Measurements from ENCODE around the gene PCYT1B.

Gene PCYT1B

DNA sequence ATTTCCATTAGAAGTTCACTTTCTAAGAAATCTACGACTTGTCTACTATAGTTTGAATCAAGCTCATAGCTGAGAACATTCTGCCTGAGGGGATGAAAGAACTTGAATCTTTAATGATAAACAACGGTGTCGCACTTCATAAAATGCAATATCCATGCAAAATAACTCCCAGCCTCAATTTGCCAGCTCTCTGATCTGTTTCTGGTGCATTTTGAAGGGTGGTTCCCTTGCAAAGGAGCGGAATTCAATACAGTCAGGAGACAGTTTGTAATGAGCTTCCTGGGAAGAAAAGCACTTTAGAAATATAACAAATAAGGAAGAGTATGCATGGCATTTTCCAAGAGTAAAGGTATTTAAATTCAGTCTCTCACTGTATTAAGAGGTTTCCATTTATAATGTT is 80.0 kb downstream of the PCYT1B start:
- no peaks in the 10 kb centered on the region for H3K27me3 ChIP-seq (ENCODE audit: insufficient read depth, low read length)
- no peak overlapping the region for H3K27ac ChIP-seq (ENCODE audit: low read length)
- H3K9ac ChIP-seq (ENCODE audit: low read depth, low read length): no peak overlapping the region
- no peak overlapping the region for H3K4me3 ChIP-seq (ENCODE audit: low read length)
- H3K4me1 ChIP-seq (ENCODE audit: insufficient read depth, low read length): no peaks in the 10 kb centered on the region
- no peaks in the 10 kb centered on the region for H3K9me3 ChIP-seq (ENCODE audit: insufficient read depth, low read depth, low read length)
- no peaks in the 10 kb centered on the region for H3K36me3 ChIP-seq (ENCODE audit: insufficient read depth, low read depth, low read length)

DNA sequence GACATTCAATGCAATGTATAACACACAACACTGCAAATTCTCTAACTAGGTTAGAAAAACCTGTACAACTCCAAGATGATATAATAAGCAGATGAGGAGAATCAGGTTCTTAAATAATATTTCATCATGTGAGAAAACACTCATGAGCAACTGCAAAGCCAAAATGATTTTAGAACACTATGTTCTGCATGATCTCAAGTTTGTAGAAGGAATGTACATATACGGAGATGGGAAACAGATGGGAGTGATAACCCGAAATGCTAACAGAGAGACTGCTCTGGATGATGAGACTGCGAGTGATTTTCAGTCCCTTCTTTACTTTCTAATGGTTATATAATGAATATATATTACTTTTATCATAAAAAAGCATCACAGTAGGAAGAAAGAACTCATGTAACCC is 80.9 kb downstream of the PCYT1B start:
- Histone ChIP-seq H3K36me3 (ENCODE audit: insufficient read depth, low read depth, low read length) (no peaks in the 10 kb centered on the region), H3K27me3 (ENCODE audit: insufficient read depth, low read length) (no peaks in the 10 kb centered on the region), H3K4me1 (ENCODE audit: insufficient read depth, low read length) (no peaks in the 10 kb centered on the region), H3K9me3 (ENCODE audit: insufficient read depth, low read depth, low read length) (no peaks in the 10 kb centered on the region), H3K9ac (ENCODE audit: low read depth, low read length) (no peak overlapping the region), H3K27ac (ENCODE audit: low read length) (no peak overlapping the region), H3K4me3 (ENCODE audit: low read length) (no peak overlapping the region)

GRCh38 chrX:24563291-24564010 is 83.7 kb downstream of the PCYT1B start:
- Histone ChIP-seq H3K4me3 (ENCODE audit: low read length) (no peak overlapping the region), H3K9ac (ENCODE audit: low read depth, low read length) (no peak overlapping the region), H3K27ac (ENCODE audit: low read length) (no peak overlapping the region), H3K4me1 (ENCODE audit: insufficient read depth, low read length) (no peaks in the 10 kb centered on the region), H3K36me3 (ENCODE audit: insufficient read depth, low read depth, low read length) (no peaks in the 10 kb centered on the region), H3K27me3 (ENCODE audit: insufficient read depth, low read length) (no peaks in the 10 kb centered on the region), H3K9me3 (ENCODE audit: insufficient read depth, low read depth, low read length) (no peaks in the 10 kb centered on the region)

GRCh38 chrX:24561121-24561520 is 86.0 kb downstream of the PCYT1B start:
- H3K27ac ChIP-seq (ENCODE audit: low read length): no peak overlapping the region
- H3K9me3 ChIP-seq (ENCODE audit: insufficient read depth, low read depth, low read length): no peaks in the 10 kb centered on the region
- H3K9ac ChIP-seq (ENCODE audit: low read depth, low read length): no peak overlapping the region
- H3K27me3 ChIP-seq (ENCODE audit: insufficient read depth, low read length): no peaks in the 10 kb centered on the region
- H3K4me3 ChIP-seq (ENCODE audit: low read length): no peak overlapping the region
- H3K36me3 ChIP-seq (ENCODE audit: insufficient read depth, low read depth, low read length): no peaks in the 10 kb centered on the region
- H3K4me1 ChIP-seq (ENCODE audit: insufficient read depth, low read length): no peaks in the 10 kb centered on the region

- Histone ChIP-seq H3K9ac (ENCODE audit: low read depth, low read length) (no peak overlapping the region), H3K27ac (ENCODE audit: low read length) (no peak overlapping the region), H3K36me3 (ENCODE audit: insufficient read depth, low read depth, low read length) (no peaks in the 10 kb centered on the region), H3K27me3 (ENCODE audit: insufficient read depth, low read length) (no peaks in the 10 kb centered on the region), H3K4me3 (ENCODE audit: low read length) (no peak overlapping the region), H3K9me3 (ENCODE audit: insufficient read depth, low read depth, low read length) (no peaks in the 10 kb centered on the region), H3K4me1 (ENCODE audit: insufficient read depth, low read length) (no peaks in the 10 kb centered on the region; the same call in 1 of the 2 replicates)
These were observed 94.1 kb downstream of the PCYT1B start for GRCh38 chrX:24553011-24553410.

DNA sequence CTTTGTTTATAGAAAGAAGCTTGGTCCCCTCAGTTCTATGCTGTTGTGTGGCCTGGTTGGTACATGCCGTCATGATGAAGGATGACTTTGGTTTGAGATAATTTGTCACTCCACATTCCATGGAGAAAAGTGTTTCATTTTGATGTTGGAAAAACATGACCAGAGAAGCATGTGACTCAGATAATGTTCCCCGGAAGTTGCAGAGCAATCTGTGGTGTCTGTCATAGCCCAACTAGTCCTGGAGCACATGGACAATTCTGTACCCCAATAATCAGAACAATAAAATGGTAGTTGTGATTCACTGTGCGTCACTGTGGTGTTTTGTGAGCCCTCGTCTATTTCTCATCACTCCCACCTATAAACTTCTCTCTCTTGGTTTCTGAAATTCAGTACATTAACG is 97.0 kb downstream of the PCYT1B start:
- no peak overlapping the region for H3K27ac ChIP-seq (ENCODE audit: low read length)
- H3K9me3 ChIP-seq (ENCODE audit: insufficient read depth, low read depth, low read length): no peaks in the 10 kb centered on the region
- H3K4me1 ChIP-seq (ENCODE audit: insufficient read depth, low read length): no peaks in the 10 kb centered on the region; the same call in 1 of the 2 replicates
- H3K27me3 ChIP-seq (ENCODE audit: insufficient read depth, low read length): no peaks in the 10 kb centered on the region
- no peaks in the 10 kb centered on the region for H3K36me3 ChIP-seq (ENCODE audit: insufficient read depth, low read depth, low read length)
- H3K4me3 ChIP-seq (ENCODE audit: low read length): no peak overlapping the region
- no peak overlapping the region for H3K9ac ChIP-seq (ENCODE audit: low read depth, low read length)

- no peaks in the 10 kb centered on the region for H3K27me3 ChIP-seq (ENCODE audit: insufficient read depth, low read length)
- no peak overlapping the region for H3K27ac ChIP-seq (ENCODE audit: low read length)
- no peaks in the 10 kb centered on the region; the same call in 1 of the 2 replicates for H3K4me1 ChIP-seq (ENCODE audit: insufficient read depth, low read length)
- no peak overlapping the region for H3K4me3 ChIP-seq (ENCODE audit: low read length)
- H3K36me3 ChIP-seq (ENCODE audit: insufficient read depth, low read depth, low read length): no peaks in the 10 kb centered on the region
- H3K9me3 ChIP-seq (ENCODE audit: insufficient read depth, low read depth, low read length): no peaks in the 10 kb centered on the region
- no peak overlapping the region for H3K9ac ChIP-seq (ENCODE audit: low read depth, low read length)
These were observed 99.2 kb downstream of the PCYT1B start for GRCh38 chrX:24547961-24548360.

GRCh38 chrX:24542756-24543155 is 104.4 kb downstream of the PCYT1B start:
- Histone ChIP-seq H3K9ac (ENCODE audit: low read depth, low read length) (no peak overlapping the region), H3K27ac (ENCODE audit: low read length) (no peak overlapping the region), H3K36me3 (ENCODE audit: insufficient read depth, low read depth, low read length) (no peaks in the 10 kb centered on the region), H3K9me3 (ENCODE audit: insufficient read depth, low read depth, low read length) (no peaks in the 10 kb centered on the region), H3K4me3 (ENCODE audit: low read length) (no peak overlapping the region), H3K4me1 (ENCODE audit: insufficient read depth, low read length) (no peaks in the 10 kb centered on the region; the same call in 1 of the 2 replicates), H3K27me3 (ENCODE audit: insufficient read depth, low read length) (no peaks in the 10 kb centered on the region)

- no peaks in the 10 kb centered on the region for H3K4me1 ChIP-seq (ENCODE audit: insufficient read depth, low read length)
- H3K27me3 ChIP-seq (ENCODE audit: insufficient read depth, low read length): no peaks in the 10 kb centered on the region
- peaks cover 22% of the 10 kb centered on the region; the same call in 1 of the 2 replicates for H3K36me3 ChIP-seq (ENCODE audit: insufficient read depth, low read depth, low read length)
- no peak overlapping the region for H3K9ac ChIP-seq (ENCODE audit: low read depth, low read length)
- H3K4me3 ChIP-seq (ENCODE audit: low read length): no peak overlapping the region
- H3K27ac ChIP-seq (ENCODE audit: low read length): no peak overlapping the region
- H3K9me3 ChIP-seq (ENCODE audit: insufficient read depth, low read depth, low read length): no peaks in the 10 kb centered on the region
These were observed 110.6 kb downstream of the PCYT1B start for GRCh38 chrX:24536551-24536950.

- Histone ChIP-seq H3K9ac (ENCODE audit: low read depth, low read length) (no peak overlapping the region), H3K36me3 (ENCODE audit: insufficient read depth, low read depth, low read length) (peaks cover 12% of the 10 kb centered on the region; the same call in 1 of the 2 replicates)
These were observed 118.5 kb downstream of the PCYT1B start for GRCh38 chrX:24528605-24529004.

GRCh38 chrX:24526616-24527015 is 120.5 kb downstream of the PCYT1B start:
- H3K9ac ChIP-seq (ENCODE audit: low read depth, low read length): no peak overlapping the region; the same call in 1 of the 2 replicates
- peaks cover 35% of the 10 kb centered on the region for H3K4me1 ChIP-seq (ENCODE audit: insufficient read depth, low read length)
- H3K27ac ChIP-seq (ENCODE audit: low read length): no peak overlapping the region

More at GRCh38 chrX:24528605-24529004, 118.5 kb downstream of the PCYT1B start:
- Histone ChIP-seq H3K4me3 (ENCODE audit: low read length) (no peak overlapping the region), H3K9me3 (ENCODE audit: insufficient read depth, low read depth, low read length) (no peaks in the 10 kb centered on the region), H3K4me1 (ENCODE audit: insufficient read depth, low read length) (peaks cover 35% of the 10 kb centered on the region), H3K27ac (ENCODE audit: low read length) (no peak overlapping the region), H3K27me3 (ENCODE audit: insufficient read depth, low read length) (no peaks in the 10 kb centered on the region)

DNA sequence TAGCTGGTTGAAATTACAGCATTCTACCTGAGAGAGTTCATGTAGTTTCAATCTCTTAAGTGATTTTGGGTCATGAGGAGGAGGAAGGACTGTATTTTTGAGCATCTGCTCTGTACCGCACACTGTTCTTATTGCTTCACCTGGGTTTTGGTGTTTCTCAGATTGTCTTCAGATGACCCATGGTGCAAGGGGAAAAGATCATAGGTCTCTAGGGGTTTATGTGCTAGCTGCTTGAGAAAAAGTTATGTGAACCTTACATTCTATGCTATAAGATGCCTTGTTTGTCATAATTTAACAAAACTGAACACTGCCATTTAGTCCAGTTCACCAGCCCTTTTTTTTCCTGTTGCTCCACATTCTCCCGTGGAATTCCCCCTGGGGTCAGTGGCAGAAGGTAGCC is 121.7 kb downstream of the PCYT1B start:
- H3K27me3 ChIP-seq (ENCODE audit: insufficient read depth, low read length): no peaks in the 10 kb centered on the region
- no peak overlapping the region for H3K9ac ChIP-seq (ENCODE audit: low read depth, low read length)
- no peaks in the 10 kb centered on the region for H3K36me3 ChIP-seq (ENCODE audit: insufficient read depth, low read depth, low read length)
- no peak overlapping the region for H3K4me3 ChIP-seq (ENCODE audit: low read length)
- peaks cover 35% of the 10 kb centered on the region for H3K4me1 ChIP-seq (ENCODE audit: insufficient read depth, low read length)
- H3K27ac ChIP-seq (ENCODE audit: low read length): no peak overlapping the region
- H3K9me3 ChIP-seq (ENCODE audit: insufficient read depth, low read depth, low read length): no peaks in the 10 kb centered on the region

More at GRCh38 chrX:24526616-24527015, 120.5 kb downstream of the PCYT1B start:
- no peaks in the 10 kb centered on the region for H3K9me3 ChIP-seq (ENCODE audit: insufficient read depth, low read depth, low read length)
- peaks cover 3% of the 10 kb centered on the region; the same call in 1 of the 2 replicates for H3K36me3 ChIP-seq (ENCODE audit: insufficient read depth, low read depth, low read length)
- no peaks in the 10 kb centered on the region for H3K27me3 ChIP-seq (ENCODE audit: insufficient read depth, low read length)
- H3K4me3 ChIP-seq (ENCODE audit: low read length): peak overlapping the region; percentile 31; the same call in 1 of the 2 replicates
